ACHN (cell line): ENCODE measurements around the gene SUOX.
A peak's percentile ranks its signal among the peaks of the same experiment; 100 is the strongest.

ENCODE experiments used
- DNase-seq: peaks from one replicate; pipeline ENCODE4 v3.0.0-alpha.2; 2015
- in situ Hi-C: cut with HindIII; loops from 2 replicates; pipeline ENCODE4 v1.10.0; 2017; ENCODE audit warnings: low sequenced_read_pairs, low pct_ligation_motif_present, low pct_unique_long_range_greater_than_20kb

Gene SUOX

GRCh38 chr12:56011509-56012090 lies 14.5 kb downstream of the SUOX start:
- in situ Hi-C loops: no loop called here
- no peak for DNase-seq

GRCh38 chr12:56013482-56013881 lies 16.4 kb downstream of the SUOX start:
- DNase-seq: no peak
- in situ Hi-C loops: no loop called here

- DNase-seq: no peak
- in situ Hi-C loops: no loop called here
Measured at GRCh38 chr12:56014205-56014604, 17.1 kb downstream of the SUOX start.

GRCh38 chr12:56017181-56017580 lies 20.1 kb downstream of the SUOX start:
- no peak for DNase-seq
- in situ Hi-C loops: no loop called here

GRCh38 chr12:56018356-56018755 lies 21.3 kb downstream of the SUOX start:
- in situ Hi-C loops: no loop called here
- no peak for DNase-seq

- in situ Hi-C loops: no loop called here
- no peak for DNase-seq
Measured at GRCh38 chr12:56020423-56021184, 23.5 kb downstream of the SUOX start, which contains the start of gene IKZF4. Gene IKZF4, plus strand, starts transcription at chr12:56021043. Its CDS starts 451 bp downstream, at chr12:56021494.

- no peak for DNase-seq
- in situ Hi-C loops: no loop called here
Measured at GRCh38 chr12:56021889-56022497, 24.9 kb downstream of the SUOX start.

GRCh38 chr12:56028511-56029165 lies 31.6 kb downstream of the SUOX start:
- no peak for DNase-seq
- in situ Hi-C loops: no loop called here

- in situ Hi-C loops: no loop called here
Measured at GRCh38 chr12:56029166-56029519, 32.1 kb downstream of the SUOX start.

GRCh38 chr12:56029666-56030293 lies 32.7 kb downstream of the SUOX start:
- in situ Hi-C loops: no loop called here
- peak; percentile 78 for DNase-seq

More at GRCh38 chr12:56029166-56029519, 32.1 kb downstream of the SUOX start:
- no peak for DNase-seq

- in situ Hi-C loops: no loop called here
Measured at GRCh38 chr12:56031987-56032386, 34.9 kb downstream of the SUOX start.

GRCh38 chr12:56034586-56035332 lies 37.7 kb downstream of the SUOX start:
- DNase-seq: no peak
- in situ Hi-C loops: no loop called here

More at GRCh38 chr12:56031987-56032386, 34.9 kb downstream of the SUOX start:
- DNase-seq: no peak

GRCh38 chr12:56037161-56037560 lies 40.1 kb downstream of the SUOX start:
- in situ Hi-C loops: no loop called here
- DNase-seq: no peak

- in situ Hi-C loops: no loop called here
- DNase-seq: no peak
Measured at GRCh38 chr12:56038022-56038655, 41.1 kb downstream of the SUOX start.

- in situ Hi-C loops: no loop called here
- DNase-seq: no peak
Measured at GRCh38 chr12:56040151-56040550, 43.1 kb downstream of the SUOX start.

GRCh38 chr12:56040963-56041551 lies 44.0 kb downstream of the SUOX start:
- DNase-seq: no peak
- in situ Hi-C loops: no loop called here
